ENCODE data around the gene AMOTL2. TPM values are rescaled to one million over a fixed set of nuclear protein-coding genes. Genes with fewer than 3 reads are reported as not detected.

The AMOTL2 gene
- polyA plus RNA-seq, 4 donors = 71.1 to 107 (median 92.6) TPM

DNA sequence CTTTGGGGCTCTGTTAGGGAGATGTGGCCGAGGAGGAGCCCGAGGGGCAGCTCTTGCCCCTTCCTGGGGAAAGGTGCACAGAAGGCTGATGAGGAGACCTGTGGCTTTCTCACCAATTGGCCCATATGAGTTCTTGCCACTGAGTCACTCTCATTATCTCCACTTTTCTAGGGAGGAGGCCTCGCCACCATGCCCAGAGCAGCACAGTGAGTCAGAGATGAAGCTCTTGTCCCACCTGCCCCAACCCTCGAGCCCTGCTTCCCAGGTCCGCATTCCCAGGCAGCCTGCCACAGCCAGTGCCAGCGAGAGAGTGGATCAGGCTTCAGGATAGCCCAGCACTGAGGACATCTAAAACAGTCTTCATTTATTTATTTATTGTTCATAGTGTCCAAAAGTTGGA is 53.5 kb downstream of the AMOTL2 start:
- no peak for DNase-seq (ENCODE audit: low read depth in 4 of 4, low spot score in 2 of 4)

DNA sequence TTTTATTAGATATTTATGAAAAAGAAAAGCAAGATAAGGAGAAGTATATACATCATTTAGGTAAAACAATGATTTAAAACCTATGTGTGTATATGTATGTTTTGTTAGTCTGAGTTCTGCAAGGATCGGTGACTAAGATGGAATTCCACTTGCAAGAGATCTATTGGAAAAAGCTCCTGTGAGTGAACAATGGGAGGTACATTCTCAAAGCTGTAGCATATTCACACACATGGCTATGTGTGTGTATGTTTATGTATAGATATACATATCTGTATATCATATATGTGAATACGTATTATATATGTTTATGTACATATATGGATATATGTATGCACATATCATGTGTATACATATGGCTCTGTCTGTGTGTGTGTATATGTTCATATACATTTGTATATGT is 54.3 kb downstream of the AMOTL2 start:
- DNase-seq (ENCODE audit: low read depth in 4 of 4, low spot score in 2 of 4) = no peak

DNA sequence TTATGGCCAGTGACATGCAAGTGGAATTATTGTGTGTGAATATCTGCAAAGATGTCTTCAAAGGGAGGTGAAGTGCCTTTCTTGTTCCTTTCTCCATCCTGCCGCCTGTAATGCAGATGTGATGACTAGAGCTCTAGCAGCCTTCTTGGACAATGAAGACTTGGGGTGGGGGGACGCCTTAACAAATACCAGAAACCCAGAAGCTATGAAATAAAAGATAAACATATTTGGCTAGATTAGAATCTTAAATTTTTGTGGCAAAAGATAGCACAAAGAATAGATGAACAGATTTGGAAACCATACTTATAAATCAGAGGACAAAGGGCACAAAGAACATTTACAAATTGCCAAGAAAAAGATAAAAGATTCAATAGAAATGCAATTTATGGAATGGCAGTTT is 56.1 kb downstream of the AMOTL2 start:
- no peak for DNase-seq (ENCODE audit: low read depth in 4 of 4, low spot score in 2 of 4)

DNA sequence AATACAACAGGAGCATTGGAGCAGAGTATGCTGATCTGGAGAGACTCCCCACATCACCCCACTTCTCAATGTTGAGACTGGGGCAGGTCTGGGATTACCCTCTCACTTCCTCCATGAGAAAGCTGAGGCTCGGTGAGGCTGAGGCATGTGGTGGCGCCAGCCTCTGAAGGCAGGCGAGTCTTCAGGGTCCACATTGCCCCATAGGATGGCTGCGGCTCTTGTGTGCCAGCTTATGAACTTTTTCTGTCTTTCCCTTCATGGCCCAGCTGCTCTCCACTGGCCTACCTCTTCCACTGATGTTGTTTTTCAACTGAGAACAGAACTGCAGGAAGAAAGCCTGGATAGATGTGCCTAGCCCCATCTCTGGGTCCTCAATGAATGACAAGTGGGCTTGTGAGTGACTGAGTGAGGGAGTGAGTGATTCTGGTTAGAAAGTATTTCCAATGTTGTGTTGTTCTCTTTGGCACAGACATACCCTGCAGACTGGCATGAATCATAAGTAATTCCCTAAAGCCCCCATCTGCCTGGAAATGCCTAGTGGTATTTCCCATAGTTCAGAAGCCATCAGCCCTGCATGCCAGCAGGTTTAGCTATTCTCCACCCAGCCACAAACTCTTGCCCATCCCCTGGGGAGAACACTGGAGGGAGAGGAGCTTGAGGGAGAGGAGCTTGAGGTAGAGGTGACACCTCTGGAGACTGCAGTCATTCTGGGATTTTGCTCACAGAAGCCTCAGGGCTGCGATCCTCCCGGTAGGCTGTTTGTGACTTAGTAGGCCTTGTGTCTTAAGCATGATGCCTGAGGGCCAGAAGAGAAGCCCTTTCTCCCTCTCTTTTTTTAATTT is 56.9 kb downstream of the AMOTL2 start:
- DNase-seq (ENCODE audit: low read depth in 4 of 4, low spot score in 2 of 4) = no peak

DNA sequence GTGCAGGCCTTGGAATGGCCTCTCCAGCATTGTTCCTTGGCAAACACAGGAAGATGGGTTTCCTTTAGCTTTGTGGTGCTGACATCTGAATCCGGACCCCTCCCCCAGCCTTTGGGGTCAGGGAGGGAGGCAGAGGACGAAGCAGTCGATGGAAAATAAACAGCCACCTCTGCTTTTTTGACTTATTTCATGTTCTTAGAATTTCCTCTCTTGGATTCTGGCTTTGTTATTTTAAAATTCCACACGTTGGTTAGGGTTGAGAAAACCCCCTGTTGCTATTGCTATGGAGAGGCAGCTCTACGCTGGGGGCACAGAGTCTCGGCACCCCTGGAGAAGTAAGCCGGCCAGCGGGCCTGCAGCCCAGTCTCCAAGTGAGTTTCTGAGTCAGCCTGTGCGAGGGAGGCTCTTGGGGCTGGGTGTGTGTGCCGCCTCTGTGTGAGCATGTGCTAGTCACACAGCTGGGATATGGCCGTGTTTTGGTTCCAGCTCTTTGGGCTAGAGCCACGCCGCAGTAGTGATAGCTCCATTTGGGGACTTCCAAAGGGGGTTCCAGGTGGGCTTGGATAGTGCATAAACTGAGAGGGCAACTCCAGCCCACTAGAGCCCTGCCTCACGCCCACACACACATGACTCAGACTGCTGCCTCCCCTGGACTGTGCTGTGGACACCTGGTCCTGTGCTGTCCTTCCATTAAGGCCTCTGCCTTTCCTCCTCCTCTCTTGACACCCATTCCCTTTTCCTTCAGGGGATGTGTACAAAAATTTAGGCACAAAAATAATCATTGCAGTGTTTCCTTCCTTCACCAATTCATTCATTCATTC is 58.8 kb downstream of the AMOTL2 start:
- DNase-seq (ENCODE audit: low read depth in 4 of 4, low spot score in 2 of 4) = no peak

DNA sequence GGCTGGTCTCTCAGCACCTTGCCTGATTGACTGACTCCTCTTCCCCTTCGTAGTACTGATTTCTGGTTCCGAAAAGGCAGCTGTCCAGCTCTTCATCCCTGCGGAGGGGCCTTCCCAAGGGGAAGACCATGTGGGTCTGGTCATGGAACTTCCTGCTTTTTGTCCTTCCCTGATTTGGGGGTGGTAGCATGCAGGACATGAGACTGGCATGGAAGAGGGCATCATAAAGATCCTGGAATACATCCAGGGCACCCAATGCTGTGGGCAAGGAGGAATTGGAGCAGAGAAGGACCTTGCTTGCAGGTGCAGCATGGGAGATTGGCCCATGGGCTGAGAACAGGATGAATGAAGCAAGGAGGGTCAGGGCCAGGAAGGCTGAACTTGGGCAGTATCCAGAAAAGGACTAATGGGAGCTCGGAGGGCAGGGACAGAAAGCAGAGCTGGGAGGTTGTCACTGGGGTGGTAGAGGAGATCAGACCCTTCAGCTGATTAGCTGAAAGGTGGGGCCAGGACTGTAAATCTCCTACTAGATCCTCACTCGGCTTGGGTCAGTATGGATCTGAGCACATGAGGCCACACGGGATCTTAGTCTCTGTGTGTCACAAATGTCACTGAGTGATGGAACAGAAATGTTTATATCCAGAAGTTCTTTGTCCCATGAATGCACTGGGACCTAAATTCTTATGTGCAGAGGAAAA is 59.5 kb downstream of the AMOTL2 start:
- DNase-seq (ENCODE audit: low read depth in 4 of 4, low spot score in 2 of 4) = no peak

DNA sequence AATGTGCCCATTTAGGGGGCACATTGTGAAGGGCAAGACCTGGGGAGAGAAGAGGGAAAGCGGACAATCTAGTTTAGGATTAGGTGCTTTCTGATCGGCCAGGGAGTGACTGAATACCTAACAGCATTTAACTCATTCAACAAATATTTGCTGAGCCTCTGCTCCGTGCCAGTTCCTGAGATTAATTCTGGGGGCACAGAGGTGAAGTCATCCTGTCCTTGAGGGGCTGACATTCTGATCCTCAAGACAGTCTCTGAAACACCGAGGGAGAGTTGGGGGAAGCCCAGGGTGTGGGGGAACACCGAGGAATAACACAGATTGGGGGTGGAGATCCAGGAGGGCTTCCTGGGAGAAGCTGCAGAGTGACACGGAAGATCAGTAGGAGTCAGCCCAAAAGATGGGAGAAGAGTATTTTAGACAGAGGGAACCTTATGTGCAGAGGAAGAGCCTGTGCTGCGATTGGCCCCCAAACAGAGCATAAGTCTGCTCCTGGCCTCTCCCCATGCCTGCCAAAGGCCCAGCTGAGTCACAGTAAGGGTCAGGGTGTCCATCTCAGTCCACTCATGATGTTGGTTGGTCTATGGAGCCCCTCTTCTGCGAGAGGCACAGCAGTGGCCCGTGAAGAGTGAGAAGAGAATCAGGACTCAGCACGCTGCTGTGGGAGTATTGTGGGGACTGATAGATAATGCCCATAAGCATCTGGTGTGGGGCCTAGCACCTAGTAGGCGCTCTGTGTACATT is 60.2 kb downstream of the AMOTL2 start:
- DNase-seq (ENCODE audit: low read depth in 4 of 4, low spot score in 2 of 4) = no peak

DNA sequence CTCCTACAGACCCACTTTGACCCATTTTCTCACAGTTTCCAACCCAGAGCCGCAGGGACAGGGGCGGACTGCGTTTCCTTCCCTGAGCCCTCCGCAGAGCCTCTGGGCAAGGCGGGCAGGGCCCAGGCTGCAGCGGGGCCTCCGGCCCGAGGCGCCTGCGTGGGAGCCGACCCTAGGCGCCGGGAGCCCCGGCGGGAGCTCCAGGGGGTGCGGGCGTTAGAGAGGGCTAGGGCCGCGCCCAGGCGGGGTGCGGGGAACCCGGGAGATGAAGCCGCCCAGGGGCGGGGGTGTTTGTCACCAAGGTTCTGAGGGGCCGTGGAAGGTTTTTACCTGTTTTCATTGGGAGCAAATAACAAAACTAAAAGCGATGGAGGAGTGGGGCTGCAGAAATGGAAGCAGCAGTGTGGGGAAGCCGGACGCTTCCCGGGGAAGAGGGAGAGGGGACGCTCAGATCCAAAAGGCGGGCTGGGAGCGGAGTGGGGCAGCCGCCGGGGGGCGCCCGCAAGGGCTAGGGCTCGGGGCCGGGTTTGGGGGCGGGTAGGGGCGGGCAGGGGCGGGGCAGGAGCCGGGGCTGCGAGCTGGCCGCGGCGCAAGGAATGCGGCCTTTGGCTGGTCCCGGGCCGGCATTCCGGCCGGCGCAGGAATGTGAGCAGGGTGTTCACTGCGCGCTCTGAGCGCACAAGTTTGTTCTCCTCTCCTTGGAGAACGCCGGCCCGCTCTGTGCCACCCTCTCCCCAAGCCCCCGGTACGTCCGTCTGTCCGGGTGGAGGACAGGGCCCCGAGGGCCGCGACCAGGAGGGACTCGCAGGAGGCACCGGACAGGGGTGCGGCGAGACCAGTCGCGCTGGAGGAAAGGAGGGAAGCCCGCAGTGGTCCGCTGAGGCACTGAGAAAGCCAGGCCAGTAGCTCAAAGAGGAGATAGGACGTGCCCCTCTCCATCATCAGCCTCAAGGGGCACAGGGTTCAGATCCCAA is 61.1 kb downstream of the AMOTL2 start:
- DNase-seq (ENCODE audit: low read depth in 4 of 4, low spot score in 2 of 4) = peak in 1 of 4 donors; percentile 73

DNA sequence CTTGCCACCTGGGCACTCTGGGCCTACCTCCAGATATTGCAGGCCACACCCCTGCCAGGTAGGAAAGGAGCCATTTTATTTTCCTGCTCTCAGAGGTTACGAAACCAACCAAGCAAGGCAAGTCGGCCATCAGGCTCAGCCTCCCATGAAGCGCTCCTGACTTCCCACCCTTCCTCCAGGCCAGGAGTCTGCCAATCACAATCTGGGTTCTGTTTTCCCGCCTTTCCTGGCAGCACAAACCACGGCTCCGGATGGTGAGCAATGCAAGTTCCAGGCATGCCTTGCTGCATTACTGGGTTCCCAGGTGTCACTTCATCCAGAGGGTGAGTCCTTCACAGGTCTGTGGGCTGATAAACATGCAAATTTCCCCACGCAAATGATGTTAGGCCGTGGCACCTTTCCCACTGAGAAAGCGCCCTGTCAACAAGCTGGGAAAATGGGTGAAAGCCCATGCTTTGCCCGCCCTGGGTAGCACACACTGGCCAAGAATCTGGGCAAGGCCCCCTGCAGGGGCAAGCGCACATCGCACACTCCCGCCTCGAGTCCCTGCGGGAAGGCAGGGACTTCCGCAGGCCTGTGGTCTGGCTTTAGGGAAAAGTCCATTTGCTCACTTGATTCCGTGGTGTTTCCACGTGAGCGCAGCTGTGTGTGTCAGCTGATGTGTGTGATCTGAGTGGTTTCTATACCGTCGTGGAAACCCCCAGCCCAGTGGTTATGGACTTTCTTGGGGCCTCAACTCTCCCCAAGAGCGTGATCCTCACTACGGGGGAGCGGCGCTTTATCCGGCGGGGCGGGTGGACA is 62.0 kb downstream of the AMOTL2 start:
- no peak for DNase-seq (ENCODE audit: low read depth in 4 of 4, low spot score in 2 of 4)

- DNase-seq (ENCODE audit: low read depth in 4 of 4, low spot score in 2 of 4) = no peak
Observed at GRCh38 chr3:134311693-134312071, 62.6 kb downstream of the AMOTL2 start.

- DNase-seq (ENCODE audit: low read depth in 4 of 4, low spot score in 2 of 4) = no peak
Observed at GRCh38 chr3:134311265-134311664, 63.0 kb downstream of the AMOTL2 start.

- DNase-seq (ENCODE audit: low read depth in 4 of 4, low spot score in 2 of 4) = peak in 1 of 4 donors; percentile 55
Observed at GRCh38 chr3:134309987-134310700, 64.1 kb downstream of the AMOTL2 start.

DNA sequence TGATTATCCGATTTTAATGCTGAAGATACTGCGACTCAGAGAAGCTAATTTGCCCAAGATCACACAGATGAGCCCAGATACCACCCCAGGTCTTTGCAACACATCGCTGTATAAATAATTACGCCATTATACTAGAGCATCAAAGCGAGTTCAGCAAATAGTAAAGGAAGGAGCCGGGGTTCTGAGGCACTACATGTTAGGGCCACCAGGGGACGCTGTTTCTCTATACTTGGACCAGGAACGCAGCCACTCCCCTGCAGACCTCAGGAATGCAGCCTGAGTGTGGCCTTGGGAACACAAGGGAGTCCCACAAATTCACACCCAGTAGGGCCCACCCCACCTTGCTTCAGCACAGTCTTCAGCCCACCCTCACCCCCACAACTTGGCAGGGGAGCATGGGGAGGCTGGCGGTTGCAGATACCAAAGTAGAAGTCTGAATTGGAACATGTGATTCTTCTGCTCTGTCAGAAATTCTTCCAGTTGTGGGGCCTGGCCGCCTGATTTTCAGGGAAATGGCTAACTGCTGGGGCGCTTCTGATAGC is 65.8 kb downstream of the AMOTL2 start:
- DNase-seq (ENCODE audit: low read depth in 4 of 4, low spot score in 2 of 4) = peak in 2 of 4 donors; percentile 77 to 80

- DNase-seq (ENCODE audit: low read depth in 4 of 4, low spot score in 2 of 4) = no peak
Observed at GRCh38 chr3:134307425-134307824, 66.8 kb downstream of the AMOTL2 start.

DNA sequence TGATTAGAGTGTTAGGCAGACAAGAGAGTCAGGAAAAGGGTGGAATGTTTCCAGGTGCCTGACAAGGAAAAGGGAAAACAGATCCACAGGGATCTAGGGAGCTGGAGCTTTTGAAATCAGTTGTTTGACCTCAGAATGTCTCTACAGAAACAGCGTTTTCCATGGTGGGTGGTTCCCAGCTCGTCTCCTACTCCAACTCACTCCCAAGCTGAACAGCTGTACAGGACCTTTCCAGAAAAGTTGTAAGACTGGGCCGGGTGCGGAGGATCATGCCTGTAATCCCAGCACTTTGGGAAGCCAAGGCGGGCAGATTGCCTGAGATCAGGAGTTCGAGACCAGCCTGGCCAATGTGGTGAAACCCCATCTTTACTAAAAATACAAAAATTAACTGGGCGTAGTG is 67.9 kb downstream of the AMOTL2 start:
- no peak for DNase-seq (ENCODE audit: low read depth in 4 of 4, low spot score in 2 of 4)
